T47D (cell line): ENCODE measurements around the gene RPTOR.
"Not testable (repeated sequence)": the region's sequence is repeated elsewhere in the genome, so short reads cannot be mapped to it uniquely, and the experiment has no call there.

Experiments
- DNase-seq, 2 experiments: peaks; one replicate each; pipeline versions ENCODE4 v3.0.0 to v3.0.0-alpha.2; 2011 to 2012; ENCODE audit warnings: low read depth in 1 of 2, low spot score in 1 of 2
- JUND ChIP-seq: IDR thresholded peaks from 2 replicates; pipeline ENCODE4 v1.6.1; 2012; ENCODE audit warnings: low read depth
- in situ Hi-C: cut with HindIII; loops from 2 replicates; pipeline ENCODE4 v1.10.0; 2016; ENCODE audit warnings: low sequenced_read_pairs, low pct_unique_long_range_greater_than_20kb

Gene RPTOR

DNA sequence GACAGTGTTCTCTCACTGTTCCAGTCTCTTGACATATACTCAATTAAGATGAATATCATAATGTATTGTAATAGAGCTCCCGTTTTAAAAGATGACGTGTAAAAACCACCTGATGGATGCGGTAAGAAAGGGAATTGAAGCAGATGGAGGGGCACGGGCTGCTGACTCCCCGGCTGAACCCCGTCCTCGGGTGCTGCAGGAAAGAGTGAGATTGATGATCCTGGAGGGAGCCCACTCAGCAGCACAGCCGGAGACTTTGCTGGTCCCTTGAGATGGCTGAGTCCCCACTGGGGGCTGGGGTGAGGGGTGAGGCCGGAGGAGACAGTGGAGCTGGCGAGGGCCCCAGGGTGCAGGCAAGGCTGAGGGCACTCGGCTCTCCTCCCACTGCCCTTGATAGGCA is 217.4 kb downstream of the RPTOR start:
- no peak for DNase-seq
- in situ Hi-C loops: no loop called here
- no peak for TF ChIP-seq JUND

DNA sequence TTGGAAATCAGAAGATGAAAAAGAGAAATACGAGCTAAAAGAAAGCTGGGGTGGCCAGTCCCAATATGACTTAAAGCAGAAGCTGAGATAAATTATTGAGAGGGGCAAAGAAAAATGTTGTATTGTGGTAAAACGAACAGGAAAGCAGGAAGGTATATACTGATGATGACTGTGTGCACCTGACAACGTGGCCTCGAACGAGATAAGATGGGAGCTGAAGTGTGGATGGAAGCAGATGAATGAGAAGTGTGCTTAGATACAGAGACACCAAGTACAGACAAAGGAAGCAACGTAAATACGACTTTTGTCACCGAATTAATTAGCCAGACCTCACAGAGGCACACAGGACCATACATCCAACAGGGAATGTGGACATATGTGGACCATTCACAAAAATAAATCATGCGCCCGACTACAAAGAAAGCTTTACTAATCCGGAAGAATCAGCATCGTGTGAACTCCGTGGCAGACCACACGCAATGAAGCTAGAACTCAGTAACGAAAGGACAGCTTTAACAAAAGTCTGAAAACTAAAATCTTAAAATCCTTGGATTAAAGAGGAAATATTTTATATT is 218.7 kb downstream of the RPTOR start:
- no peak for TF ChIP-seq JUND
- in situ Hi-C loops: no loop called here
- DNase-seq: no peak

DNA sequence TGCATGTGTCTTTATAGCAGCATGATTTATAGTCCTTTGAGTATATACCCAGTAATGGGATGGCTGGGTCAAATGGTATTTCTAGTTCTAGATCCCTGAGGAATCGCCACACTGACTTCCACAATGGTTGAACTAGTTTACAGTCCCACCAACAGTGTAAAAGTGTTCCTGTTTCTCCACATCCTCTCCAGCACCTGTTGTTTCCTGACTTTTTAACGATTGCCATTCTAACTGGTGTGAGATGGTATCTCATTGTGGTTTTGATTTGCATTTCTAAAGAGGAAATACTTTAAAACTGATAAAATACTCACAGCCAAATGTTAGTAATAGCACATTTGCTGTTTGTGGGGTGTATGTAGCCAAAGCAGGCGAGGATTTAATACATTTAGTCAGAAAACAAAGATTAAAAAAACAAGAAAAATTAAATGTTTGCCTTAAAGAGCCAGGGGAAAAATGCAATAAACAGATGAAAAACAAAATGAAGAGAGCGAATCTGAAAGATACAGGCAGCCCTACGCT is 220.0 kb downstream of the RPTOR start:
- not testable (repeated sequence) for DNase-seq

DNA sequence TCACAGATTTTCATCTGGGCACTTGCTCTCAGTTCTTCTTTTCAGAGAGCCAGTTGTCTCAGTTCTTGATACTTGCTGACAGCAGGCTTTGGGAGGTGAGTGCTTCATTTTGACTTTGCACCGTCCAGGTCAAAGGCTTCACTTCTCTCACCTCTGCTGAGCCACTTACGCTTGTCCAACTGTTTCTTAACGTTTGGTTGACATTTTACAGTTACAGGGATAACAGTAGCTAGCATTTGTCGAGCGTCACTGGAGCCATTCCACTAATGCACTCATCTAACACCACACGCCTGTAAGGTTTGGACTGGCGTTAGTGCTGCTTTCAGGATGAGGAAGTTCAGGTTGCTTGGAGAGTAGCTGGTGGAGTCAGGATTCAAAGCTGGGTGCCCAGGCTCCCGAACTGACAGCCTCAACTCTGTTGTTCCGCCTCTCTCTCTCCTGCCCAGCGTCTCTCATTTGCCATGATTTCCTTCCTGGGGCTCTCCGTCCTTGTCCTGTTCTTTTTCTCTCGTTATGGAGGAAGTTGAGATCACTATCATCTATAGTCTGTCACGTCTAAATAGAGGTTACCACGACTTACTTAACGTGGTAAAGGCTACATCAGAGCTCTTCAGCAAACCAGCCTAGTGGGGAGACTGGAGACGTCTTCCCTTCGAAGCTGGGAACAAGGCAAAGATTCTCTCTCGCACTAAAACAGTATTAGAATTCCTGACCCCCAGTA is 220.8 kb downstream of the RPTOR start:
- TF ChIP-seq JUND: no peak
- in situ Hi-C loops: no loop called here
- DNase-seq: no peak

More for the DNA sequence above, 220.0 kb downstream of the RPTOR start:
- in situ Hi-C loops: not testable (repeated sequence)

DNA sequence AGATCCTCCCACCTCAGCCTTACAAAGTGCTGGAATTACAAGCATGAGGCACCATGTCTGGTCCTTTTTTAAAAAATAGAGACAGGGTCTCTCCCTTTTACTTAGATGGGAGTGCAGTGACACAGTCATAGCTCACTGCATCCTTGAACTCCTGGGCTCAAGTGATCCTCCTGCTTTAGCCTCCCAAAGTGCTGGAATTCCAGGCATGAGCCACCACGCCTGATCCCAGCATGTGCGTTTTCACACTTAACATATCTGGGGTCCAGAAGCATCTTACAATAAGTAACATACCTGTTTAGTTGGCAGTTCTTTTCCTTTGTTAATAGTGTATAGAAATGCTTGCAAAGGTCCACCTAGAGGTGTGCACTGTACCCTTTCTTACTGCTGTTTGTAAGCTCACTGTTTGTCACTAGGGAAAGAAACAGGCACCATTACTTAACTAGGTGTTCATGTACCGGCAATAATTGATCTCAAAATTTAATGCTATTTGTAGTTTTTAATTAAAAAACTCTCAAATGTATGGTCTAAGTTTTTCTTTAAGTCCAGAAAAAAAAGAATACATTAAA is 221.7 kb downstream of the RPTOR start:
- DNase-seq: no peak
- in situ Hi-C loops: no loop called here
- TF ChIP-seq JUND: no peak

DNA sequence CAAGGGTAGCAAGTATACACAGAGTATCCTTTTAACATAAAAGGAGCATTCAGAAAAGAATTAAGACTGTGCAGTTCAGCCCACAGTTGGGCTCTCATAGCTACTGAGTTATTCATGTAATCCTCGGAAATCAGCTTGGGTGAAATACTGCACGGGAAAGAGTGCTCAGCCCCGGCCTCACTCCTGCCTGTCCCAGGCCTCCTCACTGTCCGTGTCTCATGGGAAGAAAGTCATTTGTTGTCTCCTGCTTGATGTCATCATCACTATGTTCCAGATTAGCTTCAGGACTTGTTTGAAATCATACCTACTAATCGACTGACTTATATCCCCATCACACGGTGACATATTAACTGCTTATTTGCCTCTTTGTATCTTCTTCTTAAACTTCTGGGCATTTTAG is 223.8 kb downstream of the RPTOR start:
- DNase-seq: no peak
- no peak for TF ChIP-seq JUND
- in situ Hi-C loops: no loop called here

DNA sequence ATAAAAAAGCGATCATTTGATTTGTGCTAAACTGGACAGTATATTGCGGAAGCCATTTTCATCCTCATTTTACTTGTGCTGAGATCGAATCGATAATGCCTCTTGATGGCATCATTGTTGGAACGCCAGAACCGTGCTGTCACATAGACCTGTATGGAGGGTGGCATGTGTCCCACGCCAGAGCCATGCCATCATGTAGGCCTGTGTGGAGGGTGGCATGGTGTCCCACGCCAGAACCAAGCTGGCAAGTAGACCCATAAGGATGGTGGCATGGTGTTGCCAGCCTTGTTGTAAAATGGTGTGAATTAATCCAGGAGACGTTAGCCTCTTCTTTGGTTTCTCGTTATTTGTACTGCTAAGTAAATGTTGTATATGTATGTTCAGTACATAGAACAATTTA is 224.3 kb downstream of the RPTOR start:
- no peak for DNase-seq
- in situ Hi-C loops: no loop called here
- no peak for TF ChIP-seq JUND

DNA sequence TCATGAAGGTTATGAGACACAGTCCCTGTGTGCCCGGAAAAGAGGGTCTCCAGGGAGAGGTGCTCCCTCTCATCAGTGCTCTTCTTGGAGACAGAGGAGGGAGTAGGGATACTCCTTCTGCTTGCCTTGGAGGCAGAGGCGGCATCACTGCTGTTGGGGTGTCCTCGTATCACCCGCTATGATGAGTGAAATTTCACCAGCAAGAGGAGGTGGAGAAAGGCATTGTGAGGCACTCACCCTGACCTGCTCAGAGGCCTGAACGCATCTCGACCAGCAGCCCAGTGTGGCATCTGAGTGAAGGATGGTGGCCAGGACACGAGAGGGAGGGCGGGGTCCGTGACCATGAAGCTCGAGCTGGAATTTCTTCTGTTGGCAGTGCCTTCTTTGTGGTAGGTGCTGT is 224.9 kb downstream of the RPTOR start:
- in situ Hi-C loops: no loop called here

DNA sequence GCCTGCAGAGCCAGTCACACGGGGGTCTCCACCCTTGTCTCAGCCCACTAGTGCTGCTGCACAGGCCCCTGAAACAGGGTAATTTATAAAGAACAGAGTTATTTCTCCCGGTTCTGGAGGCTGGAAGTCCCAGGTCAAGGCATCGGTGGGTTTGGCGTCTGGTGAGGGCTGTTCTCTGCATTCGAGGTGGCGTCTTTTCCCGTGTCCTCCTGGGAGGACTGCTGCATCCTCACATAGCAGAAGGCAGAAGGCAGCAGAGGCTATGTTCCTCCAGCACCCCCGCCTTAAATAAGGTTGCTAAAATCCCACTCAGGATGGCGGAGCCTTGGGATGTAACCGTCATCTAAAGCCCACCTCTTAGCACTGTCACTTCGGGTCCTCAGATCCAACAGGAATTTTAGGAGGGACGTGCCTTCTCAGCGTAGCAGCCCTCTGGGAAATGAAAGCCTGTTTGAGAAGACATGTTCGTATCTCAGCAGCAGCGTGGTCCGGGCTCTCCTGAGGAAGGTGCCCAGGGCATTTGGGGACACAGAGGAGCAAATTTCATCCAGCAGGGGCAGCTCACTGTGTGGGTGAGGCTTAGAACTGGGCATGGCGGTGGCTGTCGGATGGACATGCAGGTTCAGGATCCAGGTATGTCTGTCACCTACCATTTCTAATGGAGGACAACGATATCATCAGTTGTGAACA is 225.4 kb downstream of the RPTOR start:
- no peak for DNase-seq
- no peak for TF ChIP-seq JUND
- in situ Hi-C loops: no loop called here

More for the DNA sequence above, 224.9 kb downstream of the RPTOR start:
- no peak for DNase-seq
- no peak for TF ChIP-seq JUND

DNA sequence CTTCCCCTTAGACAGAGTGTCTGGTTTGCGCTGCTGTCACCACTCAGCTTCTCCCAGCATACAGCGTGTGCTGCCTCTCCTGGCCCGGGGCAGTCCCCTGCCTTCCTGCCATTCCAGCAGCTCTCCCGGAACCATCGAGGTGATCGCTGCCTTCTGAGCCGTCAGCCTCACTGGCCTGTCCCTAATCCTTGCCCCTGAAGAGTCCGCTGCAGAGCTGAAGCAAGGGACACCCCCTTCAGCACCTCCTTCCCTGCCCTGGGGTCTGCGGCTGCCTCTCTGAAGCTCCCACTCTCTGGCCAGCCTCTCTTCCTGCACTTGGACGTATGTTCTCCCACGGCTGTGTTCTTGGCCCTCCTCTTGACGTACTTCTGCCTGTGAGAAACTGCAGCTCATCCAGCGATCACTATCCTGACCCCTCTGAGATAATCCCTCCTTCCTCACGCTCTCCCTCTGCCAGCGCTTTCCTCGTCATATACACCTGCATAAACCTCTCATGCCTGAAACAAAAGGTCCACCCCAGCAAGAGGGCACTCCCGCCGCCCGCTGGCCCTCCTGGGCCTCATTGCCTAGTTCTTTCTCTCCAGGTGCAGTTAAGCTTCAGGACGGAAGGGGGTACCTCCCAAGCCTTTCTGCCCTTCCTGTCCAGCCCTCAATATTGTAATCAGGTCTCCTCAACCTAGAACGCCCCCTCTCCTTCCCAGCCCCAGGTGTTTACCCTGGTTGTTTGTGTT is 226.4 kb downstream of the RPTOR start:
- no peak for TF ChIP-seq JUND
- DNase-seq: no peak
- in situ Hi-C loops: no loop called here

DNA sequence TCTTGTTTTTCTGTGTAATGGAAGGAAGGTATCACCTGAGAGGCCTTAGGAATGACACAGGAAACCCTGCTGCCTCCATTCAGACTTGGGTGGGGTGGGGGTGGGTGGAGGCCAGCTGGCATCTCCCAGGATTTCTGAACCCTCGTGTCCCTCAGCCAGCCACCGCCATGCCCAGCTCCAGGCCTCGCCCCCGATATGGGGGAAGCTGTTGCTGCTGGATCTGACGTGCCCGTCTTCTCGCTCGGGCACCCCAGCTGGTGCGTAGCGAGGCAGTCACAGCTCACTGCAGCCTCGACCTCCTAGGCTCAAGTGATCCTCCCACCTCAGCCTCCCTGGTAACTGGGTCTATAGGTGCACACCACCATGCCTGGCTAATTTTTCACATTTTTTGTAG is 227.0 kb downstream of the RPTOR start:
- DNase-seq: no peak
- in situ Hi-C loops: no loop called here
- no peak for TF ChIP-seq JUND

DNA sequence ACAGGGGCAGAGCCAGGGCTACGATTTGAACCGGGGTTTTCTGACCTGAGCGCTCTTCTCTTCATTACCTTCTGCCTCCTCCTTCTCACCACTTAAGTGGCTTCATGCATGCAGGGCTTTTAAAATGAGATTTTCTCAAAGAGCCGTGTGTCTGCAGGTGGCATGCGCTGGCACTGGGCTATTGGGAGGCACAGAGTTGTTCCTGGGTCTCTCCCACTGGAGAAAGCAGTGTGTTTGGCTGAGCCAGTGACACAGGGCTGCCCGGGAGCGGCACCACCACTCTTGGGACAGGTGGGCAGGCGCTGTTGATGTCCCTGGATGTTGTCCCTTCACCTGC is 228.2 kb downstream of the RPTOR start:
- in situ Hi-C loops: no loop called here
- DNase-seq: no peak
- TF ChIP-seq JUND: no peak
